Activated CD8-positive, alpha-beta memory T cell treated with anti-CD3 and anti-CD28 coated beads, Interleukin-2, amount 10 ng/mL, durations not matched to agents 7 days and 5 days (primary cell): ENCODE data around the gene DNAH1. TPM values are rescaled to one million over a fixed set of nuclear protein-coding genes. Genes with fewer than 3 reads are reported as not detected.

ENCODE experiments used
- ATAC-seq: fragments of 150-1000 bp; cut with Tn5 transposase; one replicate; pipeline ENCODE4 v1.10.0; 2021; ENCODE audit warnings: moderate library complexity
- CTCF ChIA-PET: fragments of 350-600 bp; sonication (Branson Sonifier 250); formaldehyde crosslinking; loops from one replicate; lab custom pipeline; 2021; ENCODE audit warnings: antibody characterized with exemption; lab: Charles Lee
- DNase-seq: peaks from one replicate; pipeline ENCODE4 v3.0.0-alpha.2; 2020
- H3K27ac Mint-ChIP-seq: one replicate; pipeline ENCODE4 v1.8.0; 2021; ENCODE audit warnings: mild to moderate bottlenecking, mixed read lengths
- H3K27me3 Mint-ChIP-seq: one replicate; pipeline ENCODE4 v1.8.0; 2021; ENCODE audit warnings: mixed read lengths
- H3K36me3 Mint-ChIP-seq: one replicate; pipeline ENCODE4 v1.8.0; 2021; ENCODE audit warnings: mild to moderate bottlenecking, mixed read lengths
- H3K4me1 Mint-ChIP-seq: one replicate; pipeline ENCODE4 v1.8.0; 2021; ENCODE audit warnings: mixed read lengths
- H3K4me3 Mint-ChIP-seq: one replicate; pipeline ENCODE4 v1.8.0; 2021; ENCODE audit warnings: mild to moderate bottlenecking, moderate library complexity, mixed read lengths
- H3K9me3 Mint-ChIP-seq: one replicate; pipeline ENCODE4 v1.8.0; 2022; ENCODE audit warnings: low read depth, mixed read lengths
- total RNA-seq, 2 experiments: library from RNA; stranded (reverse); gene quantifications; one replicate each; pipeline ENCODE4 v1.2.3, GENCODE V29; 2021

Gene DNAH1
- total RNA-seq, 2 experiments from 2014 or later = 13.9 to 26.5 TPM

DNA sequence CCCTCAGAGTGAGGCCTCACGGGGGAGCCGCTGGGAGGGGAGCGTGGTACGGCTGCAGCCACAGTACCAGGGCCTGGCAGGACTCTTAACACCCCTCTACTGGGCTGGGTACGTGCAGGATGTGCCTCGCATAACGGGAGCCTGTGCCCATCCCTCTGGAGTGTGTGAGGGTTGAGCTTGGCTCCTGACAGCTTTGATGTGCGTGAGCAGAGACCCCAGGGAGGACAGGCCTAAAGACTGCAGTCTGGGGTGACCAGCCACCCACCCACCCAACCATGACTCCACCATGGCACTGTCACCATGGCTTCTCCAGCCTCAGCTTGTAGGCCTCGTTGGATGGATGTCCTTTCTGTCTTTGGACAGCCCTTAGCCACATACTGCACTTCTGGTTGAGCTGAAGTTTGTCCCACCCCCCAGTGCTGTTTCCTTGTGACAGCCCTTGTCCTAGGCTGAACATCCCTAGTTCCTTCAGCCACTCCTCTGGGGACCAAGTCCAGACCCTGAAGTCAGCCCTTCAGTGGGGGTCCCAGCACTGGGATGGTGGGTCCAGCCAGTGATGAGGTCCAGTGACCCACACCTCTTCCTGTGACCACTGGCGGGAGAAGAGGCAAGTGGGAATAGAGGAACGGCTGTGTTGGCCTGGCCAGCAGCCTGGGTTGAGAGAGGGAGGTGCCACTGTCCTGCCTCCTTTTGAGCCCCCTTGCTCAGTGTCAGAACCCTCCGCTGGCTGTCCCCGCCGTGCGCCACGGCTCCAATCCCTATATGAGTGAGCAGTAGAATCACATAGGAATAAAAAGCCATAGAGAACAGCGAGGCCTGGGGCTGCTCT is 22.4 kb upstream of the DNAH1 start:
- Mint-ChIP-seq H3K27ac (no peak overlapping the region), H3K9me3 (no peaks in the 10 kb centered on the region), H3K4me1 (peaks cover 28% of the 10 kb centered on the region), H3K4me3 (no peak overlapping the region), H3K36me3 (no peaks in the 10 kb centered on the region), H3K27me3 (no peaks in the 10 kb centered on the region)
- no peak for DNase-seq
- ATAC-seq = no peak
- CTCF ChIA-PET = interaction anchor here (5.7 to 6.7 kb wide), 2 partner anchors 15 to 46 kb away, joined by 52 to 64 read pairs; partner anchors contain the start of gene WDR82

DNA sequence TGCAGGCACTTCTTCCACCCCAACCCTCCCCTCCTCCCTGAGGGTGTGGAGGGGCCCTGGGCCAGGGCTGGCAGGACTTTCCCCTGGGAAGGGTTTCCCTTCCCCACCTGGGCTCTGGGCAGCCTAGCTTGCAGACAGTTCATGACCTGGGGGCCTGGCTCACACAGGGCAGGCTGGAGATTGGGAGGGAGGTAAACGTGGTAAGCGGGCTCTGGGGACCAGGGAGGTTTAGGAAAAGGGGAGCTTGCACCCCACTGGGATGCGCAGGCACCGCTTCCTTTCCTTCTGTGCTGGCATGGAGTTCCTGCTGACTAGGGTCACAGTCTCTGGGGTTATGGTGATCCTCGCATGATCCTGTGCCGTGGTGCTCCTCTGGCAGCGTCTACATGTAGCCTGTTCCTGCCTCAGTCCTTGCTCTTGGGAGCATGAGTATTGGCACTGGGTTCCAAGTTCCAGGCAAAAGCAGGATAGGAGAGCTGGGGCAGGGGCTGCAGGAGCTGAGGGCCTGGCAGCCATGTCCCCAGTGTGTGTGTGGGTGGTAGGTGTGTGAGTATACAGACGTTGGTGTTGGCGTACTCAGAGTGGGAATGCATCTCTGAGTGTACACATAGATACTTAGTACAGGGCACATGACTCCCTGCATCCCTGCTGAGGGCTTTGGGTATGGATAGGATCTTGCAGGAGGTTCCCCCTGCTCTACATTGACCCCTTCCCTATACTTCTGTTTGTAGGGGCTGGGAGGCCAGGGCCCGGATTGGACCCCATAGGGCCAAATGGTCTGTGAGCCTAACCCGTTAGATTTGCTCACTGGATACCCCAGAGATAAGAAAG is 21.6 kb upstream of the DNAH1 start:
- no peaks in the 10 kb centered on the region for H3K27me3 Mint-ChIP-seq
- CTCF ChIA-PET = no interaction called here
- H3K36me3 Mint-ChIP-seq = no peaks in the 10 kb centered on the region
- H3K9me3 Mint-ChIP-seq = no peaks in the 10 kb centered on the region
- no peak for ATAC-seq
- DNase-seq = no peak
- no peak overlapping the region for H3K4me3 Mint-ChIP-seq
- H3K27ac Mint-ChIP-seq = no peak overlapping the region
- peaks cover 19% of the 10 kb centered on the region for H3K4me1 Mint-ChIP-seq

DNA sequence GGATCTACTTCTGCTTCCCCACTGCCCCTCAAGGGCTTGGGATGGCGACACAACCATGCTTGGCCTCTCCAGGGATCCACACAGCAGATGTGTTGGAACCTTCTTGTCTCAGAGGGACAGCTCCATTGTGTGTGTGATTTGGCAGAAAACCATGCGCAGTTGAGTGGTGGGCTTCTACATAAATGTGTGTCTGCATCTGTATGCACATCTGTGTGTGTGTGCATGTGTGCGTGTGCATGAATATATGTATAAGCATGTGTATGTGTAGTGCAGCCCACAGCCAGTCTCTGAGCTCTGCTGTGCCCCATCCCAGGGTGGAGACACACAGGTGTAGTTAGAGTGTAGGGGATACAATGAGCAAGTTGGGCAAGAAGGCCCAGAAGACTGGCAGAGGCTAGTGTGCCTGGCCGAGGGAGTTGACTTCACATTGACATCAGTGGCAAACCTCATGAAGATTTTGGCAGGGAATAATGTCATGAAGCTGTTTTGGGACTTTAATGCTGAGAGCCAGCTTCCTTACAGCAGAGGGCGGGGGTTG is 20.4 kb upstream of the DNAH1 start:
- ATAC-seq (no peak), DNase-seq (no peak)
- Mint-ChIP-seq H3K4me3 (no peak overlapping the region), H3K27me3 (no peaks in the 10 kb centered on the region), H3K27ac (no peak overlapping the region), H3K4me1 (peaks cover 16% of the 10 kb centered on the region), H3K36me3 (no peaks in the 10 kb centered on the region), H3K9me3 (no peaks in the 10 kb centered on the region)
- CTCF ChIA-PET = interaction anchor here (1.2 to 2.0 kb wide), 3 partner anchors 11 to 43 kb away, joined by 3 to 12 read pairs (median 3); no protein-coding TSS in a partner anchor

DNA sequence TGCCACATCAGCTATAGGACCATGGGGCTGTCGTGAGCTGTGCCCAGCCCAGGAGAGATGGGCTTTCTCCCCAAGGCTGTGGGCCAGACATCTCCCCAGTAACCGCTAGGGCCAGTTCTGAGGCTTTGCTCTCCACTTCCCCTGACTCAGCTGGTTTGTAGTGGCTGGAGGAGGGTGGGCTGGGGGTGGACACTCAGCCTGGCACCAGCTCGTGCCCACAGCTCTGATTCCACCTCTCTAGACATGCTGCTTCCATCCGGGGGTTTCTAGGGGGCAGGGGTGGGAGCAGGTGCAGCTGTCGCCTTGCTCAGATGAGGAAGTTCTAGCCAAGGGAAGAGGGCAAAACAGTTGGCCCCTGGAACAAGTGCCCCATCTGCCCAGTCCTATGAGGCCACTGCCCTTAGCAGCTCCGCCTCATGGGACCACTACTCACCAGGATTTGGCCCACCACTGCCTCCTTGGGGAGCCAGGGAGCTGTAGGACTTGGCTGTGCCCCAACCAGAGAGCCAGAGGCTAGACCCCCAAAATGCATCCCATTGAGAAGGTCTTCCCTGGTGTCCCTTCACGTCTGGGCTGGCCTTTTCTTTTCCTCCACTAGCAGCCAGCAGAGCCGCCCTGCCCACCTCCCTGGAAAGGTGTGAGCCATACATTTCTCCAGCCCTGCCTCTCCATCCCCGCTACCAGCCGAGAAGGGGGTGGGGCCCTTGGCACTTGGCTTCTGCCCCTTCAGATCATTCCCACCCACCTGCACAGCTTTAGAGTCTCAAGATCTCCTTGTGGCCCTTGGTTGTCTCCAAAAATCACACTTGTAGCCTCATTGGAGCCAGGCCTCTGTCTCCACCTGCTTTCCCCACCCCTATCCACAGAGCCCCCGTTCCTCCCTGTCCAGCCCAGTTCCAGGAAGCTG is 18.6 kb upstream of the DNAH1 start:
- Mint-ChIP-seq H3K4me1 (no peaks in the 10 kb centered on the region), H3K27me3 (no peaks in the 10 kb centered on the region), H3K4me3 (no peak overlapping the region), H3K36me3 (no peaks in the 10 kb centered on the region), H3K27ac (no peak overlapping the region), H3K9me3 (no peaks in the 10 kb centered on the region)
- ATAC-seq = no peak
- CTCF ChIA-PET = interaction anchor here (2.0 kb wide), 1 partner anchor 42 kb away, joined by 12 read pairs; no protein-coding TSS in a partner anchor
- no peak for DNase-seq

DNA sequence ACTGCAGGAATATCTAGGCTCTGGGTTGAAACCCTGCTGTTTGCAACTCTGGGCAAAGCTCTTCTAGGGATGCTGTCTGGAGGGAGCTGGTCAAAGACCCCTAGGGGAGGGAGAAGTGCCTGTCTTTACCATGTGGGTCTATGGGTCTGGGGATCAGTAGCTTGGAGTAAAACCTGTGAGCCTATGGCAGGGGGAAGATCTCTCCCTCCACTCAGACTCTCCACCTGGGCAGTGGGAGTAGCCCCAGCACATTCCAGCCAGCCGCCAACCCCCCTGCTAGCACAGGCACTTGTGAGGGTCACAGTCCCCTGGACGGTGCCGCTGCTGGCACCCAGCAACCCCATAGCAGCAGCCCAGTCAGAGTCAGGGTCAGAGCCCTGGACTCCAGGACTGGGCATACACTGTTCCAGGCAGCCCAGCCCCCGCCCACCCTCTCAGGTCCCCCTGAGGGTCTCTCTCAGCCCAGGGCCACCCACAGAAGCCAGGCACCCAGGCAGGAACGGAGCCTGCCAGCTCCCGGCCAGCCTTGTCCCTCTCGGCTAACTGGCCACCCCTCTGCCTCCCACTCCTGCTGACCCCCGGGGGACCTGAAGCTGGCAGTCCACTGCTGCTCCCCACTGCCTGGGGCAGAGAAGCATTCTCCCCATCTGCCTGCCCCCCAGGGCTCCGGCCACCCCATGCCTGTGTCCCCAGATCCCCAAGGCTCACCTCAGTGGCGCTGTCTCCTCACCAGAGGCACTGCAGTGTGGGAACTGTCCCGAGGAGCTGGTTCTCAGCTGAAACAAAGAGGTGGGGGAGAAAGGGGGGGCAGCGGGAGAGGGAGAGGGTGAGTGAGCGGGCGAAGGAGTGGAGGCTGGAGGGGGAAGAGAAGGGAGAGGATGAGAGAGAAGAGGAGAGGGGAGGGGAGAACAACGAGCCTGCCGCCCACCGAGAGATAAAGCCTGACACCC is 17.7 kb upstream of the DNAH1 start:
- Mint-ChIP-seq H3K27me3 (no peaks in the 10 kb centered on the region), H3K27ac (no peak overlapping the region), H3K36me3 (no peaks in the 10 kb centered on the region), H3K4me3 (no peak overlapping the region), H3K4me1 (no peaks in the 10 kb centered on the region), H3K9me3 (no peaks in the 10 kb centered on the region)
- ATAC-seq = no peak
- CTCF ChIA-PET = interaction anchor here (0.6 kb wide), 1 partner anchor 211 kb away, joined by 3 read pairs; no protein-coding TSS in a partner anchor
- DNase-seq = no peak

DNA sequence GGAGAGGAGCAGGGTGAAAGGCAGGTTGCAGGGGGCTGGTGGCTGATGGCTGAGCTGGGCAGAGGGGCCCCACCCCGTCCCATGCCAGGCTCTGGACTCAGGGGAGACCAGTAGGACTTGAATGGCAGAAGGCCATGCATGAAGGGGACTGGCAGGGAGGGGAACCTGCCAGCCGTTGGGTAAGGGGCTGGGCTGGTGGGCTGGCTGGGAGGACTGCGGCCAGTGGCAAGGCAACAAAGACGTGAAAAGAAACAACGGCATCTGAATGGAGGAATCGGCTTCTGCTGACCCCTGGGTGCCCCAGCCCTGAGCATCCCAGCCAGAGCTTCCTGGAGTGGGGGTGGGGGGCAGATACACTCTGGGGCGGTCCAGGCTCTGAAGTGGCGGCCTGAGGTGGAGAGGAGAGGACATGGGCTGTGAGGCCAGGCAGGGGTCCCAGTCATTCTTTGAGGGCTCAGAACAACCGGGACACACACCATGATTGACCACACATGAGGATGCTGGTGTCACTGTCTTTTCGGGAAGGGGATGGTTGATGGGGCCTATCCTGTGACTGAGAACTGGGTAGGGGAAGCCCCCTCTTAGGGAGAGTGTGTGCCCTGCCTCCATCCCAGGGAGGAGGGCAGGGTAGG is 16.8 kb upstream of the DNAH1 start:
- Mint-ChIP-seq H3K9me3 (no peaks in the 10 kb centered on the region), H3K4me1 (no peaks in the 10 kb centered on the region), H3K27me3 (no peaks in the 10 kb centered on the region), H3K4me3 (no peak overlapping the region), H3K36me3 (no peaks in the 10 kb centered on the region), H3K27ac (no peak overlapping the region)
- no peak for ATAC-seq
- CTCF ChIA-PET = interaction anchor here (1.3 kb wide), 1 partner anchor 40 kb away, joined by 5 read pairs; no protein-coding TSS in a partner anchor
- DNase-seq = no peak

DNA sequence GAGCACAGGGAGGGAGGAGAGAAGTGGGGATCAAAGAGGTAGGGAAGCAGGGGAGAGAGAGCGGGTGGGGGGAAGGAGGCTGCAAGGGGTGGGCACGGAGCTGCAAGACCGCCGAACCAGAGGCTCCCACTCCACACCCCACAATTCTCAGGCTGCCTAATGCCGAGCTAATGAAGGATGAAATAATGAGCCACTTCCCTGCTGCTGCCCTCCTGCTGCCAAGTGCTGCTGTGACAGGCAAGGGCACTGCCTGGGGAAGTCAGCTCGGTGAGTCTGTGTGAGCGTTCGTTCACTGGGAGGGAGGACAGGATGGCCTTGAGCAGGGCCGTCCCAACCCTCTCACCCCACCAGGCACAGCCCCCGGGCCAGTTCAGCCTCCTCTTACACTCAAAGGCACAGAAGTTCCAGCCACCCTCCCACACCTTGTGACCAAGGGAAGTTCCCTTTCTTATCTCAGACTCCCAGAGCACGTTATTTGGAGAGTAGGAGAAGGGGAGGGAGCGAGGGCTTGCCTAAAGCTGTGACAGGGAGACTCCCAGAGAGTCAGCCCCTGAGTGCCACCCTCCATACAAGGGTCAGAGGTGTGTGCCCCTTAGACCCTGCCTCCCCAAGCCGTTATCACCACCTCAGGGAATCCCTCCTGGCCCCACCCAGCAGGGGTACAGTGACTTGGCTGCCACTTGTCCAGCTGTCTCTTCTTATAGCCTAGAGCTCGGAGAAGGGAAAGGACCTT is 16.1 kb upstream of the DNAH1 start:
- no peak for ATAC-seq
- Mint-ChIP-seq H3K9me3 (no peaks in the 10 kb centered on the region), H3K4me3 (no peak overlapping the region), H3K27me3 (no peaks in the 10 kb centered on the region), H3K36me3 (no peaks in the 10 kb centered on the region), H3K27ac (no peak overlapping the region), H3K4me1 (no peaks in the 10 kb centered on the region)
- CTCF ChIA-PET = interaction anchor here (0.9 to 1.3 kb wide), 2 partner anchors 39 kb away, joined by 3 to 5 read pairs; no protein-coding TSS in a partner anchor
- no peak for DNase-seq

DNA sequence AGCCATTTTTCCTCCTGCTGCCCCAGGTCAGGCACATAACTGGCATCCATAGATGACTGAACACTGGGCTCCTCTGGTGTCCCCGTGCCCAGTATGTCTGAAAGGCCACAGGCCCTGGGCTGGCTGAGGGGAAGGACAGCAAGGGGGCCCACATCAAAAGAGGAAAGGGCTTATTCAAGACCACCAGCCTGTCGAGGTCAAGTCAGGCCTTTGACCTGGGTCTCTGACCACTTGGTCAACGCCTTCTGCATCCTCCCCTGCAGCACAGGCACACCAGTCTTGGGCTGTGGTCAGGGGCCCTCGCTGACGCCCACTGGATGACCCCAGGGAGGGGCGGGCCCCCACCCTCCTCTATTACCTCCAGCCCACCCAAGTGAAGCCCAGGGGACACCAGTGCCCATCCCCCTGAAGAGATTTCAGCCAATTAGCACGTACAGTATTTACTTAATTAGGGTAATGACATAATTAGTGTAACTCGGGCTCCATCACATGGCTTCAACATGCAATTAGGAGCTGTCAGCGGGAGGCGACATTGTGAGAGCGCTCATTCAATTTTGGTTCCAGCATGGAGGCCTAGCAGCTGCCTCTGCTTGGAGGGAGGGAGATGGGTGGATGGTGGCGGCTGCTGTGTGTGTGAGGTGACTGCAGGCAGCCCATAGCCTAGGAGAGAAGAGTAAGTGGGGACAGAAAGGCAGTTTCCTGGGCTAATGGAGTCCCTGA is 13.5 kb upstream of the DNAH1 start:
- CTCF ChIA-PET = no interaction called here
- DNase-seq = no peak
- Mint-ChIP-seq H3K27me3 (no peaks in the 10 kb centered on the region), H3K4me3 (no peak overlapping the region), H3K4me1 (peaks cover 5% of the 10 kb centered on the region), H3K9me3 (no peaks in the 10 kb centered on the region), H3K36me3 (no peaks in the 10 kb centered on the region), H3K27ac (no peak overlapping the region)
- no peak for ATAC-seq

DNA sequence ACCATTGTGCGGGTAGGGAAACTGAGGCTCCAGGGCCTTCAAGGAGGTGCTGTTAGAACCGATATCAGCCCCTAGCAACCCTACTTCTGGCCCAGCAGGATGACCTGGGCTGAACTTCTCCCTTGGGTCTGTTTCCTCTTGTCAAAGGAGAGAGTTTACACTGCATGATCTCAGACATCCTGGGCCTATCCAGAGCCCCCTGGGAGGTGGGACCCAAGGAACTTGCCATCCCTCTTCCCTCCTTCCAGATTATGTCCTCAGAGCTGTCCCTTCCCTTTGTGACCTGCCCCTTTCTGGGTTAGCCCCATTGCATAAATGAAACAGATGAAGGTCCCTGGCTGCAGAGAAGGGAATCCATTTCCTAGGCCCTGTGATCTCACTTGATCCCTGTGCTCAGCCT is 12.3 kb upstream of the DNAH1 start:
- H3K27ac Mint-ChIP-seq = no peak overlapping the region
- CTCF ChIA-PET = no interaction called here
- H3K4me3 Mint-ChIP-seq = no peak overlapping the region
- ATAC-seq (no peak), DNase-seq (no peak)
- H3K27me3 Mint-ChIP-seq = no peaks in the 10 kb centered on the region
- H3K4me1 Mint-ChIP-seq = peaks cover 11% of the 10 kb centered on the region
- no peaks in the 10 kb centered on the region for H3K36me3 Mint-ChIP-seq
- no peaks in the 10 kb centered on the region for H3K9me3 Mint-ChIP-seq

DNA sequence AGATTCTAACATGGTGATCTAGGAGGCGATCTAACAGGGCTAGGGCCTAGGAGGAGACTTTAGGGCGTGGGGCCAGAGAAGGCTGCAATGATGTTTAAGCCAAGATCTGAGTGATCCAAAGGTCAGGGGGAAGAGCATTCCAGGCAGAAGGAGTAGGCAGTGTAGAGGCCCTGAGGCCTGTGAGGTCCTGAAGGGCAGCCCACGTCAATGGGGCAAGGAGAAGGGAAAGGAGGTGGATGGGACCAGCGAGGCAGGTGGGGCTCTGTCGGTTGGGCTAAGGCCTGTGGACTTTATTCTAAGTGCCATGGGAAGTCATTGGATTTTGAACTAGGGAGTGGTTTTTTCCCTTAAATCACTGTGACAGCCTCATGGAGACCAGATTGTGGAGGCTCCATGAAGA is 10.2 kb upstream of the DNAH1 start:
- Mint-ChIP-seq H3K27ac (no peak overlapping the region), H3K27me3 (no peaks in the 10 kb centered on the region), H3K4me3 (no peak overlapping the region), H3K36me3 (no peaks in the 10 kb centered on the region), H3K4me1 (peaks cover 22% of the 10 kb centered on the region), H3K9me3 (no peaks in the 10 kb centered on the region)
- CTCF ChIA-PET = no interaction called here
- ATAC-seq (no peak), DNase-seq (no peak)
